ENCODE data around the gene RAPGEF2. TPM values are rescaled to one million over a fixed set of nuclear protein-coding genes. Genes with fewer than 3 reads are reported as not detected.
A peak's percentile ranks its signal among the peaks of the same experiment; 100 is the strongest.

The RAPGEF2 gene
- total RNA-seq, 8 experiments from 2014 or later, result 44.0 to 164 (median 67.9) TPM

- in situ Hi-C loops (cut with MboI; ENCODE audit: low pct_unique_long_range_greater_than_20kb in 2 of 9, low sequenced_read_pairs in 9 of 9, unreplicated experiment in 9 of 9), result no loop called here
- H3K27ac ChIP-seq, result no peak overlapping the region
- H3K4me3 ChIP-seq, result no peak overlapping the region
- H3K4me1 ChIP-seq (replicated peaks in 1 of 2), result no peaks in the 10 kb centered on the region
- WGBS, 10 experiments, result 33 to 100% (median 100%) methylated on average over 1 of the region's 1 CpG; no CpG with 5 or more reads in 2 of the 10 experiments
- ATAC-seq (replicated peaks in 6 of 8), result peak in 3 of 8 experiments; percentile 26 to 56 (median 54)
Observed at GRCh38 chr4:159287767-159288166, 184.9 kb downstream of the RAPGEF2 start.

GRCh38 chr4:159289682-159290081 lies 186.8 kb downstream of the RAPGEF2 start:
- Histone ChIP-seq H3K4me1 (replicated peaks in 1 of 2) (no peaks in the 10 kb centered on the region), H3K27ac (no peak overlapping the region), H3K4me3 (no peak overlapping the region)
- in situ Hi-C loops (cut with MboI; ENCODE audit: low pct_unique_long_range_greater_than_20kb in 2 of 9, low sequenced_read_pairs in 9 of 9, unreplicated experiment in 9 of 9), result no loop called here
- ATAC-seq (replicated peaks in 6 of 8), result no peak
- WGBS, 10 experiments, result 75 to 100% (median 94%) methylated on average over 1 to 3 of the region's 3 CpGs; no CpG with 5 or more reads in 1 of the 10 experiments

DNA sequence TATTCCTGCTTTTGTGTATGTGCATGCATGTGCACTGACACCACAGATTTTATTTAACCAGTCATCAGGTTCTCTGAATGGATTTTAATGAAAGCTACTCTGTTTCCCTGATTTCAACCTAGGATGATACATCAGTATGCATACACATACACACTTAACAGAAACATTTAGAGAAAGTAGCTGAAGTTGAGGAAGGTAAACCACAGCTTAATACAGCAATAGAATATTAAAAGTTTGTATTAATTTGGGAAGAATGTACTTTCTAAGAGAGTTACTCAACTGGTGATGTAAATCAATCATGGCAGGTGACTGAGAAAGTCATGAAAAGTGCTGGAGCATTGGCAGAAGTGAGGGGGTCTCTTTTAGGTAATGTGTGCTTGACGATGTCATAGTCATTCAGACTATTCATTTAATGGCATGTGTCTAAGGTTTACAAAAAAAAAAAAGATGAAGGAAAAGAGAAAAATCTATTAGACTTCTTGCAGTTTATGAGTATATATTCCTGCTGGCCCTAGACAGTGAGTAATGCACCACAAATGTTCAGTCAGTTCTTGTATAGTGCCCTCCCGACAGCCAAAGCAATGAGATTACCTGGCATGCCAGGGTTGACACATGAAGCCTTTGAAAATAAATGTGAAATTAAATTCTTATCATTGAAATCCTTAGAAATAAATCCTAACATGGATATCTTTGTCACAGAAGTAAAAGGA lies 187.6 kb downstream of the RAPGEF2 start:
- Histone ChIP-seq H3K4me1 (replicated peaks in 1 of 2) (peaks cover 0 to 6% of the 10 kb centered on the region in 2 donors), H3K4me3 (no peak overlapping the region), H3K27ac (no peak overlapping the region)
- 17 to 100% (median 89%) methylated on average over 1 to 2 of the region's 2 CpGs for WGBS, 10 experiments
- in situ Hi-C loops (cut with MboI; ENCODE audit: low pct_unique_long_range_greater_than_20kb in 2 of 9, low sequenced_read_pairs in 9 of 9, unreplicated experiment in 9 of 9), result no loop called here
- ATAC-seq (replicated peaks in 6 of 8), result no peak

DNA sequence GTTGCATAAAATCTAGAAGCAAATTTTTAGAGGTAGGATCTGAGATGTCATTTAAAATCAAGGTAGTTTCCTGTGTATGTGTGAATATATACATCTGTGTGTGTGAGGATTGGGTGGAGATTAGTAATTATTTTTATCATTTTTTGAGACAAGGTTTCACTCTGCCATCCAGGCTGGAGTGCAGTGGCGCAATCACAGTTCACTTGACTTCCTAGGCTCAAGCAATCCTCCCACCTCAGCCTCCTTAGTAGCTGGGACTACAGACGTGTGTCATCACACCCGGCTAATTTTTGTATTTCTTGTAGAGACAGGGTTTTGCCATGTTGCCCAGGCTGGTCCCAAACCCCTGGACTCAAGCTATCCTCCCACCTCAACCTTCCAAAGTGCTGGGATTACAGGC lies 188.3 kb downstream of the RAPGEF2 start:
- ATAC-seq (replicated peaks in 6 of 8), result no peak
- Histone ChIP-seq H3K4me1 (replicated peaks in 1 of 2) (peaks cover 0 to 12% of the 10 kb centered on the region in 2 donors), H3K27ac (no peak overlapping the region), H3K4me3 (no peak overlapping the region)
- WGBS, 10 experiments, result 94 to 100% methylated on average over 1 to 3 of the region's 3 CpGs; no CpG with 5 or more reads in 8 of the 10 experiments
- in situ Hi-C loops (cut with MboI; ENCODE audit: low pct_unique_long_range_greater_than_20kb in 2 of 9, low sequenced_read_pairs in 9 of 9, unreplicated experiment in 9 of 9), result no loop called here

- H3K27ac ChIP-seq, result no peak overlapping the region
- 79 to 100% (median 95%) methylated on average over 1 to 4 of the region's 4 CpGs for WGBS, 10 experiments
- in situ Hi-C loops (cut with MboI; ENCODE audit: low pct_unique_long_range_greater_than_20kb in 2 of 9, low sequenced_read_pairs in 9 of 9, unreplicated experiment in 9 of 9), result no loop called here
Observed at GRCh38 chr4:159292137-159292896, 189.4 kb downstream of the RAPGEF2 start.

DNA sequence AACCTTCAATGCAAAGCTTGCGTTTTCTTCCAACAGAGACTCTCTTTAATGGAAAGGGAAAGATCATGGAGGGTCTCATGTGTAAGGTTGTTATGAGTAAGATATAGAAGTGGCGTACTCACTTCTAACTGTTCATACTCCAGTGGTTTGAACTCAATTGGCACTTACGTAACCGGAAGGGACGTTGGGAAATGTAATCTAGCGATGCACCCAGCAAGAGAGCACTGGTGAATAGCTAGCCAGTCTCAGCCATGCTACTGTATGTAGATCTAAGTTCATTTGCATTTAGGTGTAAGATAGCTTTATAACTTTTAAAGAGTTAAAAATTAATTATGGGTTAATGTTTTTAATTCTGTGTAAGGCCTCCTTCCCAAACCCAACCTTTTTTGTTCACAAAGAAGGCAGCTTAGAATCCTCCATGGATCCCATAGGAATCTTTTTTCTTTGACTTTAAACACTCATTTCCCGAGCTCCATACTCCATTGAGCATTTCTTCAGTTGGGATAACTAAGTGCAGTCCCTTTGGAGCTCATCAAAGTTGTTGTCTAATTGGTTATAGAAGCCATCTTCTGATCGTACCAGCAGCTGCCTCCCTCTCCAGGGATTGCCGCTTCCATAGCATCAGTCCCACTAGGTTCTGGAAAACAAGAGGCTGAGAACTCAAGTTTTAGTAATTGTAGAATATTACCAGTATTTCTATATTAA lies 191.1 kb downstream of the RAPGEF2 start:
- Histone ChIP-seq H3K4me3 (no peak overlapping the region), H3K4me1 (replicated peaks in 1 of 2) (peaks cover 3 to 12% of the 10 kb centered on the region in 2 donors), H3K27ac (no peak overlapping the region)
- WGBS, 10 experiments, result 80 to 100% (median 97%) methylated on average over 1 to 9 of the region's 9 CpGs
- in situ Hi-C loops (cut with MboI; ENCODE audit: low pct_unique_long_range_greater_than_20kb in 2 of 9, low sequenced_read_pairs in 9 of 9, unreplicated experiment in 9 of 9), result no loop called here
- no peak for ATAC-seq (replicated peaks in 6 of 8)

More at GRCh38 chr4:159292137-159292896, 189.4 kb downstream of the RAPGEF2 start:
- no peak for ATAC-seq (replicated peaks in 6 of 8)
- Histone ChIP-seq H3K4me3 (no peak overlapping the region), H3K4me1 (replicated peaks in 1 of 2) (peaks cover 3 to 12% of the 10 kb centered on the region in 2 donors)

- peaks cover 3 to 12% of the 10 kb centered on the region in 2 donors for H3K4me1 ChIP-seq (replicated peaks in 1 of 2)
- no peak overlapping the region for H3K27ac ChIP-seq
- peak in 3 of 8 experiments; percentile 53 to 57 (median 57) for ATAC-seq (replicated peaks in 6 of 8)
- in situ Hi-C loops (cut with MboI; ENCODE audit: low pct_unique_long_range_greater_than_20kb in 2 of 9, low sequenced_read_pairs in 9 of 9, unreplicated experiment in 9 of 9), result no loop called here
- H3K4me3 ChIP-seq, result no peak overlapping the region
Observed at GRCh38 chr4:159296061-159296460, 193.2 kb downstream of the RAPGEF2 start.

DNA sequence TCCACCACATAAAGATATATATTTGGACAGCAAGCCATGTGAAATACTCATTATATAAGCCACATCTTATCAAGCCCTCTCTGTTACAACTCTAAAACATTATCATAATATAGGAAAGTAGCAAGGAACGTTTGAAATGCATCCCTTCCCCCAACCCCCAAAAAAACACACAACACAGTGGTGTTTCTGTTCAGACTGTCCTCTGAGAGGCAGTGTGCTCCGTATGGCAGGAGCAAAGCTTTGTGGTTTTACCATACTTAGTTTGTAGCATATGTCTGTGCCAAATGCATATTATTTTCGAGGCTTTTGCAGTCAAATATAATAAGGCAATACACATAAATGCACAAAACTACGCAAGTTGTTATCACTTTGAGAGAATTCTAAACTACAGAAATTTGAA lies 194.2 kb downstream of the RAPGEF2 start:
- in situ Hi-C loops (cut with MboI; ENCODE audit: low pct_unique_long_range_greater_than_20kb in 2 of 9, low sequenced_read_pairs in 9 of 9, unreplicated experiment in 9 of 9), result no loop called here
- H3K27ac ChIP-seq, result no peak overlapping the region
- H3K4me1 ChIP-seq (replicated peaks in 1 of 2), result peaks cover 3 to 14% of the 10 kb centered on the region in 2 donors
- 0 to 82% (median 59%) methylated on average over 2 to 4 of the region's 4 CpGs for WGBS, 10 experiments
- ATAC-seq (replicated peaks in 6 of 8), result peak in 3 of 8 experiments; percentile 46 to 85 (median 52)
- no peak overlapping the region for H3K4me3 ChIP-seq

DNA sequence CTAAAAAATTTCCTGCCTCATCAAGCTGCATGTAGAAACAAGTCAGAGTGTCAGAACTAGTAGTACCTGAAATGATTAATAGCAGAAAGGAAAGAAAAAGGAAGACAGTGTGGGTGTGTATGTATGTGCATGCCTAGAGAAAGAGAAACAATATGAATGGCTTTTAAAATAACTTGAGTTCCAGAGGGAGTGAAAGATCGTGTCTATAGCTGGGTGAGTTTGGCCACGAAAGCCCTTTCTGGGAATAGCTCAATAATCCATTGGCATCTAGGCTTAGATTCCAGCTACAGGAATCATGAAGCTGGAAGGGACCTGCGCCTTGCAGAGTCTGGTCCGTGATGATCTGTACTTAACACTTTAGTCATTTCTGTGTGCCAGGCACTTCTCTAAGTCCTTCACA lies 195.6 kb downstream of the RAPGEF2 start:
- ATAC-seq (replicated peaks in 6 of 8), result peak in 4 of 8 experiments; percentile 21 to 77 (median 74)
- no peak overlapping the region for H3K4me3 ChIP-seq
- 4 to 100% (median 58%) methylated on average over 1 to 4 of the region's 4 CpGs for WGBS, 10 experiments

DNA sequence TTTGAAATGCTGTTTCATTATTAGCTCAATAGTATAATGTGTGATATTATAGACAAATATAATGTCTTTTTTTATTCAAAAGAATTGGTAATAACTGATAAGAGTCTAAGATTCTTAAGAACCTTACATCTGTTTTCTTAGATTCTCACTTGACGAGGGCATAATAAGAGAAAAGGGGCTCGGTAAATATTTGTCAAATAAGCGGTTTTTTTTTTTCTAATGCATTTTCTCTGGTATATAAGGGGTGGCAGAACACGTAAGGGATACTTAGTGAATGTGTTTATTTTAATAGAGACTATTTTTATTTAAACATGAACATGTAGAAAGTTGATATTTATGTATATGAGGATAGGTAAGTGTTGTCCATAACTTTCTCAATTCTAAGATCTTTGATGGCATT lies 200.6 kb downstream of the RAPGEF2 start:
- ATAC-seq (replicated peaks in 6 of 8), result no peak
- in situ Hi-C loops (cut with MboI; ENCODE audit: low pct_unique_long_range_greater_than_20kb in 2 of 9, low sequenced_read_pairs in 9 of 9, unreplicated experiment in 9 of 9), result no loop called here
- Histone ChIP-seq H3K4me3 (no peak overlapping the region), H3K27ac (no peak overlapping the region), H3K4me1 (replicated peaks in 1 of 2) (peaks cover 7 to 11% of the 10 kb centered on the region in 2 donors)
- WGBS, 10 experiments, result 87 to 100% (median 96%) methylated on average over 3 to 4 of the region's 4 CpGs

More for the DNA sequence above, 195.6 kb downstream of the RAPGEF2 start:
- in situ Hi-C loops (cut with MboI; ENCODE audit: low pct_unique_long_range_greater_than_20kb in 2 of 9, low sequenced_read_pairs in 9 of 9, unreplicated experiment in 9 of 9), result no loop called here
- H3K4me1 ChIP-seq (replicated peaks in 1 of 2), result peaks cover 3 to 20% of the 10 kb centered on the region in 2 donors
- no peak overlapping the region for H3K27ac ChIP-seq

GRCh38 chr4:159305129-159305528 lies 202.2 kb downstream of the RAPGEF2 start:
- Histone ChIP-seq H3K4me3 (no peak overlapping the region), H3K27ac (no peak overlapping the region), H3K4me1 (replicated peaks in 1 of 2) (peaks cover 10 to 13% of the 10 kb centered on the region in 2 donors)
- no peak for ATAC-seq (replicated peaks in 6 of 8)
- in situ Hi-C loops (cut with MboI; ENCODE audit: low pct_unique_long_range_greater_than_20kb in 2 of 9, low sequenced_read_pairs in 9 of 9, unreplicated experiment in 9 of 9), result no loop called here
- WGBS, 10 experiments, result 83 to 100% (median 97%) methylated on average over 1 to 2 of the region's 2 CpGs

DNA sequence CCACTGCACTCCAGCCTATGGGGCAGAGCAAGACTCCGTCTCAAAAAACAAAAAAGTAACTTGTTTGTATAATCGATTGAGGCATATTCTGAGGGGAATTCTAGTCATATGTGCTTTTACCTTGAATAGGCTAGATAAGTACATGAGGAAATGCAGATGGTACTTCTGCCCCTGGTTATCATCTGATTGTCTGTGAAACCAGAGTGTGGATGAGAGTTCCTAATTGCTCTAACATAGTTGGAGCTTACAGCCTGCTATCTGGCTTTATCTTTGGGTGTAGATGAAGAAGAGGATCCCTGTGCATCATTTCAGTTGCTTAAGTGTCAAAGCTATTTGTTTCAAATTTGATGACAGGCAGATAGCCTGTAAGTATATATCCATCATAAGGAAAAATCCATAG lies 205.1 kb downstream of the RAPGEF2 start:
- in situ Hi-C loops (cut with MboI; ENCODE audit: low pct_unique_long_range_greater_than_20kb in 2 of 9, low sequenced_read_pairs in 9 of 9, unreplicated experiment in 9 of 9), result no loop called here
- WGBS, 10 experiments, result 77 to 100% (median 90%) methylated on average over 1 to 2 of the region's 2 CpGs; no CpG with 5 or more reads in 3 of the 10 experiments
- no peak for ATAC-seq (replicated peaks in 6 of 8)

More for the DNA sequence above, 205.1 kb downstream of the RAPGEF2 start:
- Histone ChIP-seq H3K4me3 (no peak overlapping the region), H3K27ac (no peak overlapping the region), H3K4me1 (replicated peaks in 1 of 2) (peaks cover 5 to 10% of the 10 kb centered on the region in 2 donors)

All from motor neuron (in vitro differentiated cells).